M059J (cell line): Measurements from ENCODE around the gene TSHZ1. TPM values are rescaled to one million over a fixed set of nuclear protein-coding genes. Genes with fewer than 3 reads are reported as not detected.

Experiments used
- DNase-seq: peaks from one replicate; pipeline ENCODE4 v3.0.0-alpha.2; 2012; ENCODE audit warnings: low read depth
- total RNA-seq: library from RNA; depleted of rRNA; stranded (reverse); fragments of >200 nt; shearing (Covaris generic); gene quantifications from 2 replicates; pipeline ENCODE4 v1.2.3, GENCODE V29; 2014

TSHZ1 gene
- total RNA-seq, 1 experiment from 2014 or later = 5.9 TPM

GRCh38 chr18:75314117-75314516, 103.5 kb downstream of the TSHZ1 start:
- peak; percentile 21 for DNase-seq

GRCh38 chr18:75314606-75315005, 104.0 kb downstream of the TSHZ1 start:
- no peak for DNase-seq

- no peak for DNase-seq
These were observed 105.6 kb downstream of the TSHZ1 start for GRCh38 chr18:75316223-75316622.

GRCh38 chr18:75316826-75317225, 106.2 kb downstream of the TSHZ1 start:
- DNase-seq = no peak

- no peak for DNase-seq
These were observed 106.7 kb downstream of the TSHZ1 start for GRCh38 chr18:75317300-75317699.

- no peak for DNase-seq
These were observed 107.1 kb downstream of the TSHZ1 start for GRCh38 chr18:75317703-75318102.

- DNase-seq = no peak
These were observed 109.3 kb downstream of the TSHZ1 start for GRCh38 chr18:75319905-75320304.

- no peak for DNase-seq
These were observed 109.9 kb downstream of the TSHZ1 start for GRCh38 chr18:75320506-75320905.

- no peak for DNase-seq
These were observed 110.8 kb downstream of the TSHZ1 start for GRCh38 chr18:75321431-75321830.

GRCh38 chr18:75322206-75322605, 111.6 kb downstream of the TSHZ1 start:
- DNase-seq = no peak

GRCh38 chr18:75323821-75324585, 113.4 kb downstream of the TSHZ1 start:
- no peak for DNase-seq

GRCh38 chr18:75324686-75325257, 114.2 kb downstream of the TSHZ1 start:
- no peak for DNase-seq

GRCh38 chr18:75329753-75330152, 119.2 kb downstream of the TSHZ1 start:
- peak; percentile 52 for DNase-seq

- DNase-seq = no peak
These were observed 119.7 kb downstream of the TSHZ1 start for GRCh38 chr18:75330308-75330707.

- no peak for DNase-seq
These were observed 124.3 kb downstream of the TSHZ1 start for GRCh38 chr18:75334869-75335268.

- no peak for DNase-seq
These were observed 124.9 kb downstream of the TSHZ1 start for GRCh38 chr18:75335511-75335910.

- DNase-seq = no peak
These were observed 126.2 kb downstream of the TSHZ1 start for GRCh38 chr18:75336767-75337166.

- DNase-seq = no peak
These were observed 126.8 kb downstream of the TSHZ1 start for GRCh38 chr18:75337348-75337747.

GRCh38 chr18:75338631-75339030, 128.0 kb downstream of the TSHZ1 start:
- DNase-seq = no peak
